NT2/D1 (cell line): ENCODE measurements around the gene ERC1.

ENCODE experiments used
- DNase-seq: peaks from one replicate; pipeline ENCODE4 v3.0.0-alpha.2; 2011; ENCODE audit warnings: low read depth, low spot score
- H3K27me3 ChIP-seq: 2 replicates; pipeline ENCODE4 v1.6.0; 2011; ENCODE audit warnings: mild to moderate bottlenecking; ENCODE audit not compliant: insufficient read length, insufficient read depth
- H3K36me3 ChIP-seq: 2 replicates; pipeline ENCODE4 v1.6.1; 2011; ENCODE audit warnings: mild to moderate bottlenecking, low read length, mixed read lengths; ENCODE audit not compliant: insufficient read depth, insufficient read length
- H3K4me1 ChIP-seq: 2 replicates; pipeline ENCODE4 v1.5.1; 2011; ENCODE audit not compliant: insufficient read depth, insufficient read length
- H3K4me3 ChIP-seq: 2 replicates; pipeline ENCODE4 v1.5.1; 2011; ENCODE audit warnings: low read depth; ENCODE audit not compliant: insufficient read length
- H3K9ac ChIP-seq: 2 replicates; pipeline ENCODE4 v1.6.0; 2011; ENCODE audit warnings: low read depth; ENCODE audit not compliant: insufficient read length
- H3K9me3 ChIP-seq: 2 replicates; pipeline ENCODE4 v1.5.1; 2011; ENCODE audit warnings: mild to moderate bottlenecking, low read length; ENCODE audit not compliant: insufficient read depth
- SUZ12 ChIP-seq: IDR thresholded peaks from 2 replicates; pipeline ENCODE4 v1.6.1; 2011; ENCODE audit not compliant: insufficient read length, insufficient read depth; ENCODE audit errors: extremely low read depth
- YY1 ChIP-seq: IDR thresholded peaks from 2 replicates; pipeline ENCODE4 v1.6.1; 2011; ENCODE audit not compliant: insufficient read length, insufficient read depth
- ZNF274 ChIP-seq: IDR thresholded peaks from 2 replicates; pipeline ENCODE4 v1.6.1; 2011; ENCODE audit warnings: mild to moderate bottlenecking, low read depth, low read length

ERC1 gene

DNA sequence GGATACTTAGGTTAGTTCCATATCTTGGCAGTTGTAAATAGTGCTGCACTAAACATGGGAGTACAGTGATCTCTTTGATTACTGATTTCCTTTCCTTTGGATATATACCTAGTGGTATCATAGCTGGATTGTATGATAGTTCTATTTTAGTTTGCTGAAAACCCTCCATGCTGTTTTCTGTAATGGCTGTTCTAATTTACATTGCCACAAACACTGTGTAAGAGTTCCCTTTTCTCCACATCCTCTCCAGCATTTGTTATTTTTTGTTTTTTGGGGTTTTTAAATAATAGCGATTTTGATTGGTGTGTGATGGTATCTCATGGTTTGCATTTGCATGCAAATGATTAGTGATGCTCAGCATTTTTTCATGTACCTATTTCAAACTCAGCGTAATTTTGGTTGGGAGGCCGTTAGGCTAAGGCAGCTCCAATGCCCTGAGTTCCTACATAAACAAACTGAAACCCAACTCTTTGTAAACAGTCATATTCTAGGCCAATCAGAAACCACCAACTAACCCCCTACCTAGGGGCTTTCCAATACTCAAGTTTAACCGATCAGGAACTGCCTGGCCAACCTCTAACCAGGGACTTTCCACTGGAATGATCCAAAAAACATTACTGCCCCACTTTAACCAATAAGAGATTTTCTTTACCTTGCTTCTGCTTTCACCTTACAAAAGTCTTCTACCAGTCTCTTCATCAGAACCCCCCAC is 431.7 kb downstream of the ERC1 start:
- Histone ChIP-seq H3K9me3 (peaks cover 59% of the 10 kb centered on the region), H3K4me1 (no peaks in the 10 kb centered on the region), H3K9ac (no peak overlapping the region), H3K36me3 (peaks cover 3% of the 10 kb centered on the region), H3K4me3 (no peak overlapping the region), H3K27me3 (no peaks in the 10 kb centered on the region)
- no peak for DNase-seq
- TF ChIP-seq SUZ12 (no peak), YY1 (no peak), ZNF274 (no peak)

DNA sequence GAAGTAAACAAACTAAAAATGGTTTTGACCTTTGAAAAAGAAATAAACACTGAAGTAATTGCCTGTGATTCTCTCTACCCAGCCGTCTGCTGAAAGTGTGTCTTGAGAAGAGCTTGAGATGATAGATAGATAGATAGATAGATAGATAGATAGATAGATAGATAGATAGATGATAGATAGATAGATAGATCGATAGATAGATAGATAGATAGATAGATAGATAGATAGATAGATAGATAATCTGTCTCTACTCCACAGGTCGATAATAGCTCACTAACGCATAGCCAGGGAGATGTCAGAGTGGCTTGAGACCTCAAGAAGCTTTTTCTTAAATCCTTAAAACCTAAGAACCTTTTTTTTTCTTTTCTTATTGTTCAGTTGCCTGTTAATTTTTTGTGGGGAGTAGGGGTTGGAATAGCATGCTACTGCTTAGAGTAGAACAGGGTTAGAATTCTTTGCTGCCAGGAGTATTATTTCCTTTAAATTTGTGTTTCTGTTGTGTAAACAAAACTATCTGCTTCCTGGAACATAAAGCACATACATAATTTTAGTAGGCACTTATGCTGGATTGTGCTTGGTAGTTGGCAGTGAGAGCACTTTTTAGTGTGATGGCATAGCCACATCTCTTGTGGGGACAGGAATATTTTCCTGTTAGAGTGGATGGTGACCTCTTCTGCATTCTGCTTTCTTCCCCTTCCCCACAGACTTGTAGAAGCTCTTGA is 433.8 kb downstream of the ERC1 start:
- no peak for TF ChIP-seq SUZ12
- TF ChIP-seq ZNF274, result no peak
- no peak for TF ChIP-seq YY1
- H3K4me3 ChIP-seq, result no peak overlapping the region

DNA sequence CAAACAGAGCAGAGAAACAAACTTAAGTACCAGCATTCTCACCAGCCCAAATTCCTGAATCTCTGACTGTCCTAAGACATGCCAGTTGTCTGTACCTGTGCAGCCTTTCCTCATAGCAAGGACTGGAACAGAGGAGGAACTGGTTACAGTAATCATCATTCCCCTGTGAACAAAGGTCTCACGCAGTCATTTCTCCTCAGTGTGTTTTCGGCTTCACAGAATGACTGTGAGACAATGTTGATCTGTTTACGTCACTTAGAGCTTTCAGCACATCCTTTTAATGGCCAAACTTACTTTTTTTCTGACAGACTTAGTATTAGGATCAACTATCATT is 434.3 kb downstream of the ERC1 start:
- Histone ChIP-seq H3K36me3 (peaks cover 3% of the 10 kb centered on the region), H3K27me3 (no peaks in the 10 kb centered on the region), H3K4me1 (no peaks in the 10 kb centered on the region), H3K9me3 (peaks cover 35% of the 10 kb centered on the region), H3K4me3 (no peak overlapping the region), H3K9ac (no peak overlapping the region)
- TF ChIP-seq ZNF274 (no peak), YY1 (no peak), SUZ12 (no peak)
- DNase-seq, result no peak

More for the DNA sequence above, 433.8 kb downstream of the ERC1 start:
- DNase-seq, result no peak
- Histone ChIP-seq H3K4me1 (no peaks in the 10 kb centered on the region), H3K36me3 (peaks cover 3% of the 10 kb centered on the region), H3K27me3 (no peaks in the 10 kb centered on the region), H3K9me3 (peaks cover 40% of the 10 kb centered on the region), H3K9ac (no peak overlapping the region)

DNA sequence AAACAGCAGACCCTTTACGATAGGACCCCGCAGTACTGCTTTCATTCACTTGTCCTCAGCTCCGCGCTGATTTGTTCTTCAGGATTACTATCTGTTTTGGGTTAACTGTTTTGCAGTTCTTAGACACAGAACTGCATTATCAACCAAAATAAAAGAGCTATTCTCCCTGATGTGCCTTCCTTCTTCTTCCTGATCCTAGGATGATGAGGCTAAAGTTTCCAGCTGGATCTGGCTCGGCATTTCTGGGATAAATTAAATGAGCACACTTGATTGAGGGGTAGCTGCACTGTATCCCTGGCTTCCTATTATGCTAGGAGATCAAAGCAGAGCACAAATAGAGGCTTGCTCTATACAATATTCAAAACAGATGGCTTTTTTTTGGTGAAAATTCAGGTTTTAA is 437.6 kb downstream of the ERC1 start:
- no peak for DNase-seq
- H3K27me3 ChIP-seq, result no peaks in the 10 kb centered on the region
- H3K4me3 ChIP-seq, result no peak overlapping the region
- H3K4me1 ChIP-seq, result no peaks in the 10 kb centered on the region
- H3K9me3 ChIP-seq, result 0 out of 2 replicates have a peak, but pooled peaks cover 2% of the 10 kb centered on the region
- H3K36me3 ChIP-seq, result peaks cover 3% of the 10 kb centered on the region
- TF ChIP-seq ZNF274 (no peak), YY1 (no peak), SUZ12 (no peak)
- H3K9ac ChIP-seq, result no peak overlapping the region

- DNase-seq, result no peak
- Histone ChIP-seq H3K4me3 (no peak overlapping the region), H3K36me3 (peaks cover 3% of the 10 kb centered on the region), H3K27me3 (no peaks in the 10 kb centered on the region), H3K9ac (no peak overlapping the region), H3K9me3 (no peaks in the 10 kb centered on the region), H3K4me1 (no peaks in the 10 kb centered on the region)
- TF ChIP-seq ZNF274, result no peak
- no peak for TF ChIP-seq YY1
- no peak for TF ChIP-seq SUZ12
These were observed 439.0 kb downstream of the ERC1 start for GRCh38 chr12:1429980-1430379.

DNA sequence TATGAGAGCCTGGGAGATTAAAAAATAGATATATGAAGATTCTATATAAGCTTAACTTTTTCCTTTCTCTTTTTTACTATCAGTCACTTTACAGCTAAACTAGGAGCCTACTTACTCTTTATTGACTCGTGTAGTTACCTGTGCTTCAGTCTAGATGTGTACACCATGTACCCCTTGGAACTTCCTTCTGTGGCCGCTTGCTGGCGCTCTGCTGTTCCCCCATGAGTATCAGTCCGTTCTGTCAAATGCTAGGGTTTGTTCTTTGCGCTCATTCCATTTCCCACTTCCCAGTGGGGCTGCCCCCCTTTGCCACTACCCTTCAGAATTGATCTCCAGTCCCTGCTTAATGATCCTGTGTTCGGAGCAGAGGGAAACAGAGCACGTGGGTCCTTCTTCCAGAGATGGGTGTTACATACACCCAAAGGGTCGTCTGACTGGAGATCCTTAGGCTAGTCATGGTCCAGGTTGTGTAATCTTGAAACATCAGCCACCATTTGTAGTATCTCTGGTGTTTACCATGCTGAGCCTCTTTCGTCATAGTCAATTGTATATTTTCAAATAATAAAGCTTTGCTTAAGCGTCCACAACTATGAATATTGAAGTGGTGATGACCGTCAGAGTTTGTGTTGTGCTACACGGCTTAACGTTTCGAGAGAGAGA is 443.4 kb downstream of the ERC1 start:
- TF ChIP-seq ZNF274 (no peak), YY1 (no peak), SUZ12 (no peak)
- DNase-seq, result no peak
- Histone ChIP-seq H3K4me3 (no peak overlapping the region), H3K27me3 (no peaks in the 10 kb centered on the region), H3K9me3 (no peaks in the 10 kb centered on the region), H3K36me3 (no peaks in the 10 kb centered on the region), H3K4me1 (no peaks in the 10 kb centered on the region), H3K9ac (no peak overlapping the region)

DNA sequence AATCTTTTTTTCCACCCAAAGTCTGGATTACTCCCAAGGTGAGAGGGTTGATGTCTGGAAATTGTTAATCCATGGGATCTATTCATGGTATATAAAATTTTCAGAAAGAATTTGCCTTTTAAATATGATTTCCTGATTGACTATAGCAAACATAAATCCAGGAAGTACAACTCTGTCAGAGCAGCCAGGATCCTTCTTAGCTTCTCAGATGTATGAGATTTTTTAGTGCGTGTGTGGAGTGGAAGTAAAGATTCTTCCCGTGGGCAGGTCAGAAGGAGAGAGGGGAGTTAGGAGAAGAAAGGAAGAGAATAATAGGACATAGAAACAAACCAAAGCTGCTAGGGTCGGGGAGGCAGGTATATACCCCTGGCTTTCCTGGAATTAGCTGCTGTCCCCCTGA is 444.0 kb downstream of the ERC1 start:
- no peak for DNase-seq
- Histone ChIP-seq H3K4me1 (no peaks in the 10 kb centered on the region), H3K9me3 (no peaks in the 10 kb centered on the region), H3K4me3 (no peak overlapping the region), H3K9ac (no peak overlapping the region), H3K27me3 (no peaks in the 10 kb centered on the region), H3K36me3 (no peaks in the 10 kb centered on the region)
- TF ChIP-seq ZNF274 (no peak), YY1 (no peak), SUZ12 (no peak)
